ENCODE data around the gene GNB3. TPM values are rescaled to one million over a fixed set of nuclear protein-coding genes. Genes with fewer than 3 reads are reported as not detected.
A peak's percentile ranks its signal among the peaks of the same experiment; 100 is the strongest.

GNB3 gene
- total RNA-seq, 1 donor from 2014 or later: 0.08 TPM

GRCh38 chr12:6836851-6837250 is 3.9 kb upstream of the GNB3 start:
- no peak for ATAC-seq
- no peak for DNase-seq (ENCODE audit: low spot score)

GRCh38 chr12:6837370-6838060 is 3.2 kb upstream of the GNB3 start:
- ATAC-seq (no peak), DNase-seq (ENCODE audit: low spot score) (no peak)

GRCh38 chr12:6838854-6839253 is 1.9 kb upstream of the GNB3 start:
- DNase-seq (ENCODE audit: low spot score): no peak
- no peak for ATAC-seq

GRCh38 chr12:6839482-6840201 is 1.1 kb upstream of the GNB3 start:
- DNase-seq (ENCODE audit: low spot score) (no peak), ATAC-seq (no peak)

- ATAC-seq: no peak
- no peak for DNase-seq (ENCODE audit: low spot score)
These were observed 395 bp upstream of the GNB3 start for GRCh38 chr12:6840330-6840729.

- no peak for ATAC-seq
- DNase-seq (ENCODE audit: low spot score): no peak
These were observed 1.4 kb downstream of the GNB3 start for GRCh38 chr12:6842075-6842474.

- peak; percentile 56 for ATAC-seq
- no peak for DNase-seq (ENCODE audit: low spot score)
These were observed 2.6 kb downstream of the GNB3 start for GRCh38 chr12:6843118-6843902.

- ATAC-seq (no peak), DNase-seq (ENCODE audit: low spot score) (no peak)
These were observed 4.7 kb downstream of the GNB3 start for GRCh38 chr12:6845395-6845794.

- ATAC-seq: no peak
- no peak for DNase-seq (ENCODE audit: low spot score)
These were observed 5.7 kb downstream of the GNB3 start for GRCh38 chr12:6846316-6846869.

GRCh38 chr12:6847676-6848075 is 7.0 kb downstream of the GNB3 start:
- DNase-seq (ENCODE audit: low spot score): no peak
- ATAC-seq: no peak

GRCh38 chr12:6849427-6849826 is 8.7 kb downstream of the GNB3 start:
- DNase-seq (ENCODE audit: low spot score) (no peak), ATAC-seq (no peak)

- DNase-seq (ENCODE audit: low spot score) (no peak), ATAC-seq (no peak)
These were observed 9.3 kb downstream of the GNB3 start for GRCh38 chr12:6849976-6850560.

GRCh38 chr12:6850796-6851152 is 10.0 kb downstream of the GNB3 start:
- DNase-seq (ENCODE audit: low spot score): peak; percentile 59
- ATAC-seq: no peak

GRCh38 chr12:6851153-6851920 is 10.6 kb downstream of the GNB3 start, which contains the start of gene CDCA3:
CDCA3 (minus strand) TSS chr12:6851286; CDS start chr12:6850952, 334 bp downstream.
- DNase-seq (ENCODE audit: low spot score): peak; percentile 97

GRCh38 chr12:6851921-6852650 is 11.4 kb downstream of the GNB3 start, which contains the start of gene USP5:
USP5 (plus strand) TSS chr12:6852150; CDS start chr12:6852180, 30 bp downstream.
- DNase-seq (ENCODE audit: low spot score): peak; percentile 99
- peak; percentile 85 for ATAC-seq

More at GRCh38 chr12:6851153-6851920, 10.6 kb downstream of the GNB3 start, which contains the start of gene CDCA3:
- peak; percentile 74 for ATAC-seq

- ATAC-seq: no peak
These were observed 12.1 kb downstream of the GNB3 start for GRCh38 chr12:6852651-6853354.

GRCh38 chr12:6853626-6854025 is 12.9 kb downstream of the GNB3 start:
- no peak for DNase-seq (ENCODE audit: low spot score)
- no peak for ATAC-seq

More at GRCh38 chr12:6852651-6853354, 12.1 kb downstream of the GNB3 start:
- no peak for DNase-seq (ENCODE audit: low spot score)

GRCh38 chr12:6854036-6854435 is 13.3 kb downstream of the GNB3 start:
- DNase-seq (ENCODE audit: low spot score) (no peak), ATAC-seq (no peak)

- DNase-seq (ENCODE audit: low spot score) (no peak), ATAC-seq (no peak)
These were observed 14.6 kb downstream of the GNB3 start for GRCh38 chr12:6855322-6855721.

Data from left lobe of liver (tissue), 2 donors.